ENCODE data around the gene NFKB1. TPM values are rescaled to one million over a fixed set of nuclear protein-coding genes. Genes with fewer than 3 reads are reported as not detected.

Gene NFKB1
- total and polyA plus RNA-seq, 9 donors = 18.6 to 45.0 (median 36.6) TPM

GRCh38 chr4:102596532-102596931, 95.4 kb downstream of the NFKB1 start:
- TF ChIP-seq POLR2A (IDR thresholded peaks at IDR 0.05) (no peak), CTCF (IDR thresholded peaks at IDR 0.05) (no peak), EP300 (IDR thresholded peaks at IDR 0.05) (no peak)
- WGBS, 3 donors = 92 to 95% (median 93%) methylated on average over 4 of the region's 4 CpGs
- DNase-seq = no peak
- Histone ChIP-seq H3K9me3 (no peaks in the 10 kb centered on the region), H3K36me3 (no peaks in the 10 kb centered on the region), H3K27ac (no peak overlapping the region), H3K27me3 (no peaks in the 10 kb centered on the region), H3K4me3 (no peak overlapping the region), H3K4me1 (ENCODE audit: insufficient read depth) (peaks cover 2% of the 10 kb centered on the region)
- intact Hi-C loops (cut with DNase I) = no loop called here

GRCh38 chr4:102598086-102598761, 97.1 kb downstream of the NFKB1 start:
- intact Hi-C loops (cut with DNase I) = no loop called here
- no peak overlapping the region for H3K27ac ChIP-seq
- H3K4me3 ChIP-seq = no peak overlapping the region
- no peaks in the 10 kb centered on the region for H3K36me3 ChIP-seq
- H3K9me3 ChIP-seq = no peaks in the 10 kb centered on the region
- peaks cover 2% of the 10 kb centered on the region for H3K4me1 ChIP-seq (ENCODE audit: insufficient read depth)
- DNase-seq = no peak
- WGBS, 3 donors = 63 to 80% (median 79%) methylated on average over 1 of the region's 1 CpG
- H3K27me3 ChIP-seq = no peaks in the 10 kb centered on the region
- TF ChIP-seq CTCF (IDR thresholded peaks at IDR 0.05) (no peak), EP300 (IDR thresholded peaks at IDR 0.05) (no peak), POLR2A (IDR thresholded peaks at IDR 0.05) (no peak)

GRCh38 chr4:102598762-102599374, 97.7 kb downstream of the NFKB1 start:
- Histone ChIP-seq H3K27me3 (no peaks in the 10 kb centered on the region), H3K4me1 (ENCODE audit: insufficient read depth) (peaks cover 2% of the 10 kb centered on the region), H3K9me3 (no peaks in the 10 kb centered on the region), H3K27ac (no peak overlapping the region), H3K36me3 (no peaks in the 10 kb centered on the region), H3K4me3 (no peak overlapping the region)
- intact Hi-C loops (cut with DNase I) = no loop called here
- TF ChIP-seq EP300 (IDR thresholded peaks at IDR 0.05) = no peak
- no peak for TF ChIP-seq POLR2A (IDR thresholded peaks at IDR 0.05)
- no peak for TF ChIP-seq CTCF (IDR thresholded peaks at IDR 0.05)
- 84 to 89% (median 88%) methylated on average over 6 of the region's 6 CpGs for WGBS, 3 donors
- no peak for DNase-seq

DNA sequence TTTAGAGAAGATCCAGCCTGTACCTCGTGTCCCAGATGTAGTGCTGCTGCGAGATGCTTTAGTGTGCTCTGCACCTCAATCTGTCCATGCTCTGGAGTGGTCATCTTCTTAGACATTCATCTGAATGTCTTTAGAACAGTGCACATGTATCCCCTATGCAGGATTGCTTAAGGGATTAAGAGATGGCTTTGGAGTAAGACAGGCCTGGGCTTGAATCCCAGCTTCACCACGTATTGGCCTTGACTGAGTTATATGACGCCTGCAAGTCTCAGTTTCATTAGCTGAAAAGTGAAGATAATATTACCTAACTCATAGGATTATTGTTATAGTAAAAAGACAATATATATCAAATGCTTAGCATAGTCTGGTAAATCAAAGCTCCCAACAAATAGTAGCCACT, 98.3 kb downstream of the NFKB1 start:
- Histone ChIP-seq H3K36me3 (no peaks in the 10 kb centered on the region), H3K9me3 (no peaks in the 10 kb centered on the region), H3K4me1 (ENCODE audit: insufficient read depth) (peaks cover 2% of the 10 kb centered on the region), H3K4me3 (no peak overlapping the region), H3K27ac (no peak overlapping the region), H3K27me3 (no peaks in the 10 kb centered on the region)
- DNase-seq = no peak
- intact Hi-C loops (cut with DNase I) = no loop called here
- TF ChIP-seq EP300 (IDR thresholded peaks at IDR 0.05) (no peak), POLR2A (IDR thresholded peaks at IDR 0.05) (no peak), CTCF (IDR thresholded peaks at IDR 0.05) (no peak)
- WGBS, 3 donors = 74 to 80% (median 78%) methylated on average over 4 of the region's 4 CpGs
